IMR-90 (cell line): ENCODE results near the gene GADL1.

ENCODE experiments used
- CEBPB ChIP-seq: IDR thresholded peaks from 2 replicates; pipeline ENCODE4 v1.6.1; 2012; ENCODE audit warnings: low read depth, low read length, improper control_type of control experiment
- CHD1 ChIP-seq: IDR thresholded peaks from 2 replicates; pipeline ENCODE4 v1.6.1; 2012; ENCODE audit warnings: low read depth, low read length, improper control_type of control experiment
- CTCF ChIP-seq: conservative IDR thresholded peaks from 2 replicates; pipeline ENCODE4 v1.5.1; 2012; ENCODE audit warnings: mild to moderate bottlenecking, low read depth, low read length, improper control_type of control experiment
- FOS ChIP-seq: fragments of 150-350 bp; IDR thresholded peaks from 2 replicates; pipeline ENCODE4 v1.6.1; 2016; ENCODE audit warnings: low read depth, low read length
- MAFK ChIP-seq: IDR thresholded peaks from 2 replicates; pipeline ENCODE4 v1.6.1; 2012; ENCODE audit warnings: low read depth, low read length, improper control_type of control experiment
- MAZ ChIP-seq: IDR thresholded peaks from 2 replicates; pipeline ENCODE4 v1.6.1; 2012; ENCODE audit warnings: low read depth, mild to moderate bottlenecking, low read length, improper control_type of control experiment, moderate library complexity, borderline replicate concordance
- MXI1 ChIP-seq: IDR thresholded peaks from 2 replicates; pipeline ENCODE4 v1.6.1; 2012; ENCODE audit warnings: low read depth, mild to moderate bottlenecking, low read length, moderate library complexity, borderline replicate concordance
- NFE2L2 ChIP-seq: fragments of 150-350 bp; IDR thresholded peaks from 2 replicates; pipeline ENCODE4 v1.6.1; 2016; ENCODE audit warnings: low read depth, mild to moderate bottlenecking, low read length
- POLR2A ChIP-seq: IDR thresholded peaks from 2 replicates; pipeline ENCODE4 v1.6.1; 2012; ENCODE audit warnings: mild to moderate bottlenecking, low read depth, low read length
- RAD21 ChIP-seq: IDR thresholded peaks from 2 replicates; pipeline ENCODE4 v1.6.1; 2012; ENCODE audit warnings: low read length, improper control_type of control experiment
- RFX5 ChIP-seq: IDR thresholded peaks from 2 replicates; pipeline ENCODE4 v1.8.0; 2012; ENCODE audit warnings: low read depth, mild to moderate bottlenecking, low read length, moderate library complexity
- SMC3 ChIP-seq: fragments of 150-350 bp; IDR thresholded peaks from 2 replicates; pipeline ENCODE4 v1.6.1; 2016; ENCODE audit warnings: low read depth, mild to moderate bottlenecking, antibody characterized with exemption, low read length, moderate library complexity
- USF2 ChIP-seq: fragments of 150-350 bp; IDR thresholded peaks from 2 replicates; pipeline ENCODE4 v1.6.1; 2017; ENCODE audit warnings: mild to moderate bottlenecking, antibody characterized with exemption, low read length, low read depth

- TF ChIP-seq FOS (no peak), CTCF (no peak), MAZ (no peak), CEBPB (no peak), POLR2A (no peak), MXI1 (no peak), MAFK (no peak), RAD21 (no peak), CHD1 (no peak), SMC3 (no peak), NFE2L2 (no peak), USF2 (no peak), RFX5 (no peak)
These were observed 46.9 kb upstream of the GADL1 start for GRCh38 chr3:30941342-30941741.
